A549 (cell line): ENCODE measurements around the gene GHR. TPM values are rescaled to one million over a fixed set of nuclear protein-coding genes. Genes with fewer than 3 reads are reported as not detected.

Experiments used
- ATAC-seq, 2 experiments: fragments of 200-7000 bp in 1 of 2; fragments of >200 bp in 1 of 2; cut with Nextera tagmentation in 1 of 2; cut with Tn5 transposase in 1 of 2; 3 replicates each; pipeline versions ENCODE4 v1.8.0 to v1.9.1; 2018 to 2020; ENCODE audit warnings: mild to moderate bottlenecking in 1 of 2, moderate library complexity in 1 of 2
- CTCF ChIA-PET: fragments of 300-600 bp; sonication (Branson Sonifier 250); formaldehyde crosslinking; extraction: SDS; loops from one replicate; lab custom pipeline; 2021; ENCODE audit warnings: antibody characterized with exemption, inconsistent platforms; lab: Yijun Ruan, JAX
- POLR2A ChIA-PET: fragments of 350-600 bp; formaldehyde crosslinking; extraction: SDS; loops from one replicate; lab custom pipeline; 2021; ENCODE audit warnings: antibody characterized with exemption, inconsistent platforms; lab: Yijun Ruan, JAX
- DNase-seq, 2 experiments: peaks; one replicate each; pipeline versions ENCODE4 v3.0.0 to v3.0.0-alpha.2; 2011 to 2016; ENCODE audit warnings: low read depth in 1 of 2, low spot score in 1 of 2
- FAIRE-seq: peaks from 2 replicates; lab custom pipeline; 2011; peaks lifted over from hg19 to GRCh38; lab: Jason Lieb, UNC
- H3K27ac ChIP-seq, 2 experiments: fragments of >200 bp; sonication (Bioruptor Twin); formaldehyde crosslinking; 3 replicates each; pipeline ENCODE4 v1.5.1; 2016 to 2017
- H3K4me1 ChIP-seq: fragments of >200 bp; sonication (Bioruptor Twin); formaldehyde crosslinking; 3 replicates; pipeline ENCODE4 v1.6.1; 2016
- H3K4me2 ChIP-seq: fragments of >200 bp; sonication (Bioruptor Twin); formaldehyde crosslinking; 3 replicates; pipeline ENCODE4 v1.6.1; 2016
- H3K4me3 ChIP-seq: fragments of >200 bp; sonication (Bioruptor Twin); formaldehyde crosslinking; 3 replicates; pipeline ENCODE4 v1.5.1; 2016
- H3K9me3 ChIP-seq: fragments of >200 bp; sonication (Bioruptor Twin); formaldehyde crosslinking; 3 replicates; pipeline ENCODE4 v1.6.1; 2016
- BHLHE40 ChIP-seq: IDR thresholded peaks from 2 replicates; pipeline ENCODE4 v1.6.1; 2012; ENCODE audit warnings: low read depth, low read length, inconsistent platforms
- CHD4 ChIP-seq: fragments of 200-600 bp; sonication (generic); IDR thresholded peaks from 2 replicates; pipeline ENCODE4 v1.6.1; 2016; ENCODE audit warnings: antibody characterized with exemption, mild to moderate bottlenecking, borderline replicate concordance
- EHF ChIP-seq: fragments of 250-450 bp; sonication (Bioruptor Pico); IDR thresholded peaks from 2 replicates; pipeline ENCODE4 v1.5.0; 2020; ENCODE audit warnings: mild to moderate bottlenecking
- EHMT2 ChIP-seq: fragments of 200-600 bp; sonication (generic); IDR thresholded peaks from 2 replicates; pipeline ENCODE4 v1.6.1; 2016; ENCODE audit warnings: antibody characterized with exemption, low read depth, mild to moderate bottlenecking, moderate library complexity
- EP300 ChIP-seq, 2 experiments: fragments of >200 bp; sonication (Bioruptor Twin); formaldehyde crosslinking; IDR thresholded peaks; 2 replicates in 1 of 2; 3 replicates in 1 of 2; pipeline ENCODE4 v1.6.1; 2016 to 2017
- ESRRA ChIP-seq: fragments of 150-350 bp; IDR thresholded peaks from 2 replicates; pipeline ENCODE4 v1.6.1; 2014; ENCODE audit warnings: mild to moderate bottlenecking, low read length, borderline replicate concordance
- FOSL2 ChIP-seq, 2 experiments: fragments of 450-650 bp in 1 of 2; fragments of >200 bp in 1 of 2; sonication (Bioruptor Twin) in 1 of 2; formaldehyde crosslinking; IDR thresholded peaks; 2 replicates each; pipeline versions ENCODE4 v1.5.0 to v1.6.1; 2016 to 2020; ENCODE audit warnings: mild to moderate bottlenecking in 1 of 2, moderate library complexity in 1 of 2
- GATA3 ChIP-seq: IDR thresholded peaks from 2 replicates; pipeline ENCODE4 v1.6.1; 2012; ENCODE audit warnings: borderline replicate concordance
- JUN ChIP-seq, 2 experiments: fragments of >200 bp; sonication (Bioruptor Twin); formaldehyde crosslinking; IDR thresholded peaks; 2 replicates in 1 of 2; 3 replicates in 1 of 2; pipeline ENCODE4 v1.6.1; 2016 to 2017
- JUNB ChIP-seq: fragments of >200 bp; sonication (Bioruptor Twin); formaldehyde crosslinking; IDR thresholded peaks from 2 replicates; pipeline ENCODE4 v1.6.1; 2016
- KDM5A ChIP-seq: fragments of 200-600 bp; sonication (generic); IDR thresholded peaks from 2 replicates; pipeline ENCODE4 v1.6.1; 2016; ENCODE audit warnings: antibody characterized with exemption, mild to moderate bottlenecking
- MAZ ChIP-seq: fragments of 150-350 bp; IDR thresholded peaks from 2 replicates; pipeline ENCODE4 v1.6.1; 2014; ENCODE audit warnings: antibody characterized with exemption, low read depth, low read length, borderline replicate concordance
- NFE2L2 ChIP-seq: fragments of 150-350 bp; conservative IDR thresholded peaks from 2 replicates; pipeline ENCODE4 v1.6.1; 2014; ENCODE audit warnings: low read length
- NR3C1 ChIP-seq: fragments of >200 bp; sonication (Bioruptor Twin); formaldehyde crosslinking; IDR thresholded peaks from 3 replicates; pipeline ENCODE4 v1.6.1; 2017
- POLR2A ChIP-seq: IDR thresholded peaks from 2 replicates; pipeline ENCODE4 v1.6.1; 2012; ENCODE audit warnings: mild to moderate bottlenecking, low read length
- POLR2AphosphoS2 ChIP-seq: conservative IDR thresholded peaks from 2 replicates; pipeline ENCODE4 v1.6.1; 2012; ENCODE audit warnings: low read length, improper control_type of control experiment, inconsistent platforms
- RARB ChIP-seq: fragments of 250-450 bp; sonication (Bioruptor Pico); IDR thresholded peaks from 2 replicates; pipeline ENCODE4 v1.8.0; 2021; ENCODE audit warnings: mild to moderate bottlenecking, moderate library complexity
- TFCP2L1 ChIP-seq: fragments of 250-450 bp; sonication (Bioruptor Pico); IDR thresholded peaks from 2 replicates; pipeline ENCODE4 v1.5.0; 2021; ENCODE audit warnings: mild to moderate bottlenecking
- TP53 ChIP-seq: fragments of 250-450 bp; sonication (Bioruptor Pico); IDR thresholded peaks from 2 replicates; pipeline ENCODE4 v1.5.0; 2021; ENCODE audit warnings: mild to moderate bottlenecking, moderate library complexity
- USF2 ChIP-seq: fragments of 450-650 bp; IDR thresholded peaks from 2 replicates; pipeline ENCODE4 v1.6.1; 2014; ENCODE audit warnings: antibody characterized with exemption
- ZNF302 ChIP-seq: fragments of 250-450 bp; sonication (Bioruptor Pico); IDR thresholded peaks from 2 replicates; pipeline ENCODE4 v1.9.0; 2021; ENCODE audit warnings: inconsistent platforms, mild to moderate bottlenecking, moderate library complexity
- WGBS: methylation state at CpG from one replicate; pipeline ENCODE4 v1.1.6; 2017; ENCODE audit errors: missing lambda C conversion rate; 5-methylcytosine and 5-hydroxymethylcytosine counted together
- polyA plus RNA-seq, 4 experiments: library from polyadenylated mRNA; depleted of rRNA in 3 of 4; stranded (reverse); fragments of >200 nt; fragmentation: RNase III in 1 of 4; extraction: RNeasy Plus Mini Kit Qiagen cat#74134 plus additional on column Dnase treatment in 1 of 4; gene quantifications; 2 replicates in 3 of 4; 3 replicates in 1 of 4; pipeline ENCODE4 v1.2.3, GENCODE V29; 2011 to 2017
- TF ChIP-seq, protein P1 (sequence below): fragments of 200-600 bp; sonication (generic); IDR thresholded peaks from 2 replicates; pipeline ENCODE4 v1.6.1; 2016; ENCODE audit warnings: antibody characterized with exemption, mild to moderate bottlenecking, moderate library complexity

Gene GHR
- polyA plus RNA-seq, 2 of the 4 experiments (the other 2 are of a cell fraction), result 0.05 TPM; not detected in 1

GRCh38 chr5:42611437-42611836 is 188.2 kb downstream of the GHR start:
- ChIA-PET POLR2A (no interaction called here), CTCF (no interaction called here)
- FAIRE-seq (no peak), DNase-seq (no peak), ATAC-seq (no peak)
- no peak overlapping the region for H3K4me2 ChIP-seq
- 0% methylated on average over 1 of the region's 1 CpG for WGBS
- H3K4me3 ChIP-seq, result no peak overlapping the region
- no peaks in the 10 kb centered on the region for H3K4me1 ChIP-seq
- H3K27ac ChIP-seq, result no peak overlapping the region
- no peaks in the 10 kb centered on the region for H3K9me3 ChIP-seq
- TF ChIP-seq KDM5A (no peak), NFE2L2 (no peak), RARB (CRISPR knock-in tag) (no peak), EHMT2 (no peak), USF2 (no peak), EHF (no peak), ZNF302 (CRISPR knock-in tag) (no peak), MAZ (no peak), TFCP2L1 (CRISPR knock-in tag) (no peak), EP300 (IDR thresholded peaks at IDR 0.05) (no peak), NR3C1 (no peak), GATA3 (no peak), JUNB (no peak), BHLHE40 (no peak), ESRRA (no peak), FOSL2 (IDR thresholded peaks at IDR 0.05) (no peak), FOSL2 (CRISPR knock-in tag; IDR thresholded peaks at IDR 0.05) (no peak), TP53 (no peak), POLR2AphosphoS2 (no peak)
- TF ChIP-seq, protein P1, sequence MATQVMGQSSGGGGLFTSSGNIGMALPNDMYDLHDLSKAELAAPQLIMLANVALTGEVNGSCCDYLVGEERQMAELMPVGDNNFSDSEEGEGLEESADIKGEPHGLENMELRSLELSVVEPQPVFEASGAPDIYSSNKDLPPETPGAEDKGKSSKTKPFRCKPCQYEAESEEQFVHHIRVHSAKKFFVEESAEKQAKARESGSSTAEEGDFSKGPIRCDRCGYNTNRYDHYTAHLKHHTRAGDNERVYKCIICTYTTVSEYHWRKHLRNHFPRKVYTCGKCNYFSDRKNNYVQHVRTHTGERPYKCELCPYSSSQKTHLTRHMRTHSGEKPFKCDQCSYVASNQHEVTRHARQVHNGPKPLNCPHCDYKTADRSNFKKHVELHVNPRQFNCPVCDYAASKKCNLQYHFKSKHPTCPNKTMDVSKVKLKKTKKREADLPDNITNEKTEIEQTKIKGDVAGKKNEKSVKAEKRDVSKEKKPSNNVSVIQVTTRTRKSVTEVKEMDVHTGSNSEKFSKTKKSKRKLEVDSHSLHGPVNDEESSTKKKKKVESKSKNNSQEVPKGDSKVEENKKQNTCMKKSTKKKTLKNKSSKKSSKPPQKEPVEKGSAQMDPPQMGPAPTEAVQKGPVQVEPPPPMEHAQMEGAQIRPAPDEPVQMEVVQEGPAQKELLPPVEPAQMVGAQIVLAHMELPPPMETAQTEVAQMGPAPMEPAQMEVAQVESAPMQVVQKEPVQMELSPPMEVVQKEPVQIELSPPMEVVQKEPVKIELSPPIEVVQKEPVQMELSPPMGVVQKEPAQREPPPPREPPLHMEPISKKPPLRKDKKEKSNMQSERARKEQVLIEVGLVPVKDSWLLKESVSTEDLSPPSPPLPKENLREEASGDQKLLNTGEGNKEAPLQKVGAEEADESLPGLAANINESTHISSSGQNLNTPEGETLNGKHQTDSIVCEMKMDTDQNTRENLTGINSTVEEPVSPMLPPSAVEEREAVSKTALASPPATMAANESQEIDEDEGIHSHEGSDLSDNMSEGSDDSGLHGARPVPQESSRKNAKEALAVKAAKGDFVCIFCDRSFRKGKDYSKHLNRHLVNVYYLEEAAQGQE, result no peak

- ChIA-PET POLR2A (no interaction called here), CTCF (interaction anchor here (0.8 kb wide), 1 partner anchor 30 kb away, joined by 3 read pairs; no protein-coding TSS in a partner anchor)
- 16% methylated on average over 3 of the region's 3 CpGs for WGBS
These were observed 189.6 kb downstream of the GHR start for GRCh38 chr5:42612750-42613366.

GRCh38 chr5:42614509-42614908 is 191.3 kb downstream of the GHR start:
- ATAC-seq (no peak), FAIRE-seq (no peak), DNase-seq (no peak)
- no peak overlapping the region for H3K27ac ChIP-seq
- TF ChIP-seq JUN (IDR thresholded peaks at IDR 0.05), result no peak
- no peak for TF ChIP-seq NR3C1
- TF ChIP-seq FOSL2 (IDR thresholded peaks at IDR 0.05), result no peak
- TF ChIP-seq FOSL2 (CRISPR knock-in tag; IDR thresholded peaks at IDR 0.05), result no peak
- no peak for TF ChIP-seq JUNB
- H3K4me2 ChIP-seq, result no peak overlapping the region
- ChIA-PET POLR2A (no interaction called here), CTCF (interaction anchor here (1.1 kb wide), 1 partner anchor 14 kb away, joined by 3 read pairs; no protein-coding TSS in a partner anchor)
- no peaks in the 10 kb centered on the region for H3K4me1 ChIP-seq
- no peaks in the 10 kb centered on the region for H3K9me3 ChIP-seq
- H3K4me3 ChIP-seq, result no peak overlapping the region

More at GRCh38 chr5:42612750-42613366, 189.6 kb downstream of the GHR start:
- ATAC-seq, result no peak
- FAIRE-seq, result no peak
- no peak for DNase-seq
- Histone ChIP-seq H3K4me1 (no peaks in the 10 kb centered on the region), H3K4me3 (no peak overlapping the region), H3K4me2 (no peak overlapping the region), H3K9me3 (no peaks in the 10 kb centered on the region)
- TF ChIP-seq CHD4 (no peak), POLR2A (no peak)
- TF ChIP-seq, all 56 proteins: peak for 0
- no peak overlapping the region for H3K27ac ChIP-seq
